GM12892 (cell line): ENCODE measurements around the gene GTF3C1.

Experiments
- POLR2A ChIP-seq: IDR thresholded peaks from 2 replicates; pipeline ENCODE4 v1.6.1; 2011; ENCODE audit warnings: low read depth, low read length, control low read depth
- POLR2AphosphoS5 ChIP-seq: IDR thresholded peaks from 2 replicates; pipeline ENCODE4 v1.6.1; 2011; ENCODE audit warnings: low read depth, low read length, control low read depth

DNA sequence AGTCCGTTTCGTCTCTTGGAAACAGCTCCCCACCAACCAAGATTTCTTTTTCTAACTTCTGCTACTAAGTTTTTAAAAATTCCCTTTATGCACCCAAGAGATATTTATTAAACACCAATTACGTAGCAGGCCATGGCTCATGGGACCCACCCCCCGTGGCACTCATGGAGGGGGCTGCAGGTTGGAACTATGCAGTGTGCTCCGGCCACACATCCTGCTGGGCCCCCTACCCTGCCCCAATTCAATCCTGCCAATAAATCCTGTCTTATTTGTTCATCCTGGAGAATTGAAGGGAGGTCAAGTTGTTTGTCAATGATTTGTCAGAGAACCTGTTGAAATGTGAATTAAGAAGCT lies 99.5 kb downstream of the GTF3C1 start:
- TF ChIP-seq POLR2AphosphoS5 (no peak; the same call in 1 of the 2 replicates), POLR2A (0 out of 2 replicates have a peak, but pooled peaks have one; percentile 2)
